NCI-H345 treated with DMSO at 0.1 percent for 48 hours (cell line): ENCODE measurements around the gene CACNG4.

ENCODE experiments used
- DNase-seq: peaks from one replicate; lab custom pipeline; 2025; ENCODE audit not compliant: unreplicated experiment; lab: John Stamatoyannopoulos, UW

Gene CACNG4

GRCh38 chr17:66943484-66943883 is 21.0 kb upstream of the CACNG4 start:
- DNase-seq, result no peak

GRCh38 chr17:66944351-66945146 is 20.0 kb upstream of the CACNG4 start:
- DNase-seq, result no peak

- DNase-seq, result no peak
These were observed 19.2 kb upstream of the CACNG4 start for GRCh38 chr17:66945147-66945835.

GRCh38 chr17:66946251-66946650 is 18.3 kb upstream of the CACNG4 start:
- no peak for DNase-seq

- DNase-seq, result no peak
These were observed 17.2 kb upstream of the CACNG4 start for GRCh38 chr17:66947311-66947710.

GRCh38 chr17:66948061-66948750 is 16.3 kb upstream of the CACNG4 start:
- no peak for DNase-seq

GRCh38 chr17:66949501-66949900 is 15.0 kb upstream of the CACNG4 start:
- DNase-seq, result no peak

- no peak for DNase-seq
These were observed 14.2 kb upstream of the CACNG4 start for GRCh38 chr17:66950325-66950724.

- DNase-seq, result no peak
These were observed 13.5 kb upstream of the CACNG4 start for GRCh38 chr17:66950886-66951604.

GRCh38 chr17:66951605-66951953 is 12.9 kb upstream of the CACNG4 start:
- DNase-seq, result no peak

GRCh38 chr17:66952031-66952524 is 12.4 kb upstream of the CACNG4 start:
- no peak for DNase-seq

GRCh38 chr17:66952681-66953629 is 11.6 kb upstream of the CACNG4 start:
- no peak for DNase-seq

GRCh38 chr17:66953630-66954020 is 10.9 kb upstream of the CACNG4 start:
- no peak for DNase-seq

- no peak for DNase-seq
These were observed 9.9 kb upstream of the CACNG4 start for GRCh38 chr17:66954632-66955031.

- no peak for DNase-seq
These were observed 8.7 kb upstream of the CACNG4 start for GRCh38 chr17:66955821-66956220.

- no peak for DNase-seq
These were observed 7.6 kb upstream of the CACNG4 start for GRCh38 chr17:66956941-66957340.

- DNase-seq, result no peak
These were observed 7.2 kb upstream of the CACNG4 start for GRCh38 chr17:66957343-66957742.

GRCh38 chr17:66957951-66958579 is 6.4 kb upstream of the CACNG4 start:
- no peak for DNase-seq

- no peak for DNase-seq
These were observed 4.7 kb upstream of the CACNG4 start for GRCh38 chr17:66959641-66960375.
